HEK293 (cell line): Measurements from ENCODE around the gene DENND4B.

Experiments
- EGR2 ChIP-seq: fragments of 450-650 bp; formaldehyde crosslinking; IDR thresholded peaks from 2 replicates; pipeline ENCODE4 v1.5.1; 2016; ENCODE audit warnings: low read depth, missing biosample characterization, missing genetic modification characterization
- GLI2 ChIP-seq: fragments of 450-650 bp; formaldehyde crosslinking; IDR thresholded peaks from 2 replicates; pipeline ENCODE4; 2017; ENCODE audit warnings: missing biosample characterization, missing genetic modification characterization, low read depth, borderline replicate concordance
- SP3 ChIP-seq: fragments of 450-650 bp; formaldehyde crosslinking; IDR thresholded peaks from 2 replicates; pipeline ENCODE4 v1.5.1; 2016; ENCODE audit warnings: missing biosample characterization, missing genetic modification characterization
- TRIM28 ChIP-seq: IDR thresholded peaks from 2 replicates; pipeline ENCODE4 v1.6.1; 2011; ENCODE audit warnings: low read length, control low read depth, borderline replicate concordance
- WT1 ChIP-seq: fragments of 450-650 bp; formaldehyde crosslinking; IDR thresholded peaks from 2 replicates; pipeline ENCODE4 v1.5.1; 2016; ENCODE audit warnings: missing biosample characterization, missing genetic modification characterization
- ZBTB20 ChIP-seq: fragments of 450-650 bp; formaldehyde crosslinking; IDR thresholded peaks from 2 replicates; pipeline ENCODE4 v1.5.1; 2016; ENCODE audit warnings: missing biosample characterization, missing genetic modification characterization
- ZBTB48 ChIP-seq: fragments of 450-650 bp; formaldehyde crosslinking; IDR thresholded peaks from 2 replicates; pipeline ENCODE4 v1.5.1; 2016; ENCODE audit warnings: missing biosample characterization, missing genetic modification characterization
- ZBTB7A ChIP-seq: fragments of 450-650 bp; formaldehyde crosslinking; IDR thresholded peaks from 2 replicates; pipeline ENCODE4 v1.5.1; 2016; ENCODE audit warnings: low read depth, missing biosample characterization, missing genetic modification characterization
- ZIC2 ChIP-seq: fragments of 450-650 bp; formaldehyde crosslinking; IDR thresholded peaks from 2 replicates; pipeline ENCODE4 v1.5.1; 2016; ENCODE audit warnings: missing biosample characterization, missing genetic modification characterization
- ZNF174 ChIP-seq: fragments of 450-650 bp; formaldehyde crosslinking; IDR thresholded peaks from 2 replicates; pipeline ENCODE4 v1.5.0; 2017; ENCODE audit warnings: missing biosample characterization, mild to moderate bottlenecking, missing genetic modification characterization
- ZNF175 ChIP-seq: fragments of 450-650 bp; formaldehyde crosslinking; IDR thresholded peaks from 2 replicates; pipeline ENCODE4 v1.5.1; 2016; ENCODE audit warnings: missing biosample characterization, missing genetic modification characterization
- ZNF311 ChIP-seq: fragments of 450-650 bp; formaldehyde crosslinking; IDR thresholded peaks from 2 replicates; pipeline ENCODE4 v1.5.1; 2017; ENCODE audit warnings: missing biosample characterization, missing genetic modification characterization, borderline replicate concordance
- ZNF416 ChIP-seq: fragments of 450-650 bp; formaldehyde crosslinking; IDR thresholded peaks from 2 replicates; pipeline ENCODE4 v1.5.1; 2016; ENCODE audit warnings: missing biosample characterization, missing genetic modification characterization
- ZNF514 ChIP-seq: fragments of 450-650 bp; formaldehyde crosslinking; IDR thresholded peaks from 2 replicates; pipeline ENCODE4 v1.5.1; 2016; ENCODE audit warnings: missing biosample characterization, missing genetic modification characterization
- ZNF548 ChIP-seq: fragments of 450-650 bp; formaldehyde crosslinking; IDR thresholded peaks from 2 replicates; pipeline ENCODE4 v1.5.1; 2016; ENCODE audit warnings: missing biosample characterization, missing genetic modification characterization
- ZNF624 ChIP-seq: fragments of 450-650 bp; formaldehyde crosslinking; IDR thresholded peaks from 2 replicates; pipeline ENCODE4 v1.5.1; 2017; ENCODE audit warnings: missing biosample characterization, missing genetic modification characterization
- ZNF654 ChIP-seq: fragments of 450-650 bp; formaldehyde crosslinking; IDR thresholded peaks from 2 replicates; pipeline ENCODE4 v1.5.1; 2016; ENCODE audit warnings: low read depth, missing biosample characterization, missing genetic modification characterization
- ZNF664 ChIP-seq: fragments of 450-650 bp; formaldehyde crosslinking; IDR thresholded peaks from 2 replicates; pipeline ENCODE4 v1.5.1; 2016; ENCODE audit warnings: missing biosample characterization, missing genetic modification characterization
- ZSCAN16 ChIP-seq: fragments of 450-650 bp; formaldehyde crosslinking; IDR thresholded peaks from 2 replicates; pipeline ENCODE4 v1.5.1; 2016; ENCODE audit warnings: missing biosample characterization, missing genetic modification characterization
- TF ChIP-seq, protein P1 (sequence below): fragments of 450-650 bp; formaldehyde crosslinking; IDR thresholded peaks from 2 replicates; pipeline ENCODE4 v1.5.1; 2016; ENCODE audit warnings: missing biosample characterization, missing genetic modification characterization, borderline replicate concordance
- TF ChIP-seq, protein P2 (sequence below): fragments of 450-650 bp; formaldehyde crosslinking; IDR thresholded peaks from 2 replicates; pipeline ENCODE4 v1.5.1; 2017; ENCODE audit warnings: missing biosample characterization, missing genetic modification characterization
- TF ChIP-seq, protein P3 (sequence below): fragments of 450-650 bp; formaldehyde crosslinking; IDR thresholded peaks from 2 replicates; pipeline ENCODE4 v1.5.1; 2016; ENCODE audit warnings: missing biosample characterization, missing genetic modification characterization, borderline replicate concordance
- TF ChIP-seq, protein P4 (sequence below): fragments of 450-650 bp; formaldehyde crosslinking; IDR thresholded peaks from 2 replicates; pipeline ENCODE4 v1.5.1; 2017; ENCODE audit warnings: missing biosample characterization, missing genetic modification characterization
- TF ChIP-seq, protein P5 (sequence below): fragments of 450-650 bp; formaldehyde crosslinking; optimal IDR thresholded peaks from 2 replicates; pipeline ENCODE3; 2016; ENCODE audit warnings: missing biosample characterization, mild to moderate bottlenecking, missing genetic modification characterization

DENND4B gene

DNA sequence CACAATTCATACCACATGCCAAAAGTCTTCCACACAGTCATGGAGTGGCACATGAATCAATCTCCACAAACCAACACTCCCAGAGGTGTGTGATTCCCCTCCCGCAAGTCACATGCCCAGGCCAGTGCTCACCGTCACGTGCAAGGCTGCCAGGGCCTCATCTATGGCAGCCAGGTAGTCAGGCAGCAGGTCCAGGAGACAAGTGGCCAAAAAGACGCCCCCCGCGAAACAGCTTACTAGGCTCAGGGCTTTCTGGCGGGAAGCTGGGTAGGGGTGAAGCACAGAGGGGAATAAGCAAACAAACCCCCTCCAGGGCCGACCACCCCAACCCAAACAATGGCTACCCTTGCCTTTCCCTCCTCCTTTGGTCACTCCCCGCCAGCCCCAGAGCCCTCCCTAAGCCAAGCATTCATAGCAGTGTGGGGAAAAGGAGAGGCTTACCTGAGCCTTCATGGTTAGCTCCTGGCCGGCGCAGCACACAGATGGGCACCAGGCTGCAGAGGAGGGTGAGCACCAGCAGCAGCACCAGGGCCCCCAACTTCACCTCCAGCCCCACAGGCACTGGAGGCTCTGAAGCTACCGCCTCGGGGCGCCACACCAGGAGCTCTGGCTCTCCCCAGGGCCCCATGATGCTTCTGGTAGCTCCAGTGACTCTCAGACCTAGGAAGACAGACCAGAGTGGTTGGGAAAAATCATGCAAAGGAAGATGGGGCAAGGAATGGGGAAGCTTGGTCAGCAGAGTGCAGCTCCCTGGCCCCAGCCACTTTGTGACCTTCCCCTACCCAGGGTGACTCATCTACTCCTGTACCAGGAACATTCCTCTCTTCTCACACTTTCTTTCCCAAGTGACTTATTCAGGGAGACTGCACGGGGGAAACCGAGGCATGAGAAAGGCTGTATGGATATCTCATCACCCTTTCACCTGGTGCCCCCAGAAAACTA is 15.8 kb upstream of the DENND4B start (continued):
- TF ChIP-seq, protein P1, sequence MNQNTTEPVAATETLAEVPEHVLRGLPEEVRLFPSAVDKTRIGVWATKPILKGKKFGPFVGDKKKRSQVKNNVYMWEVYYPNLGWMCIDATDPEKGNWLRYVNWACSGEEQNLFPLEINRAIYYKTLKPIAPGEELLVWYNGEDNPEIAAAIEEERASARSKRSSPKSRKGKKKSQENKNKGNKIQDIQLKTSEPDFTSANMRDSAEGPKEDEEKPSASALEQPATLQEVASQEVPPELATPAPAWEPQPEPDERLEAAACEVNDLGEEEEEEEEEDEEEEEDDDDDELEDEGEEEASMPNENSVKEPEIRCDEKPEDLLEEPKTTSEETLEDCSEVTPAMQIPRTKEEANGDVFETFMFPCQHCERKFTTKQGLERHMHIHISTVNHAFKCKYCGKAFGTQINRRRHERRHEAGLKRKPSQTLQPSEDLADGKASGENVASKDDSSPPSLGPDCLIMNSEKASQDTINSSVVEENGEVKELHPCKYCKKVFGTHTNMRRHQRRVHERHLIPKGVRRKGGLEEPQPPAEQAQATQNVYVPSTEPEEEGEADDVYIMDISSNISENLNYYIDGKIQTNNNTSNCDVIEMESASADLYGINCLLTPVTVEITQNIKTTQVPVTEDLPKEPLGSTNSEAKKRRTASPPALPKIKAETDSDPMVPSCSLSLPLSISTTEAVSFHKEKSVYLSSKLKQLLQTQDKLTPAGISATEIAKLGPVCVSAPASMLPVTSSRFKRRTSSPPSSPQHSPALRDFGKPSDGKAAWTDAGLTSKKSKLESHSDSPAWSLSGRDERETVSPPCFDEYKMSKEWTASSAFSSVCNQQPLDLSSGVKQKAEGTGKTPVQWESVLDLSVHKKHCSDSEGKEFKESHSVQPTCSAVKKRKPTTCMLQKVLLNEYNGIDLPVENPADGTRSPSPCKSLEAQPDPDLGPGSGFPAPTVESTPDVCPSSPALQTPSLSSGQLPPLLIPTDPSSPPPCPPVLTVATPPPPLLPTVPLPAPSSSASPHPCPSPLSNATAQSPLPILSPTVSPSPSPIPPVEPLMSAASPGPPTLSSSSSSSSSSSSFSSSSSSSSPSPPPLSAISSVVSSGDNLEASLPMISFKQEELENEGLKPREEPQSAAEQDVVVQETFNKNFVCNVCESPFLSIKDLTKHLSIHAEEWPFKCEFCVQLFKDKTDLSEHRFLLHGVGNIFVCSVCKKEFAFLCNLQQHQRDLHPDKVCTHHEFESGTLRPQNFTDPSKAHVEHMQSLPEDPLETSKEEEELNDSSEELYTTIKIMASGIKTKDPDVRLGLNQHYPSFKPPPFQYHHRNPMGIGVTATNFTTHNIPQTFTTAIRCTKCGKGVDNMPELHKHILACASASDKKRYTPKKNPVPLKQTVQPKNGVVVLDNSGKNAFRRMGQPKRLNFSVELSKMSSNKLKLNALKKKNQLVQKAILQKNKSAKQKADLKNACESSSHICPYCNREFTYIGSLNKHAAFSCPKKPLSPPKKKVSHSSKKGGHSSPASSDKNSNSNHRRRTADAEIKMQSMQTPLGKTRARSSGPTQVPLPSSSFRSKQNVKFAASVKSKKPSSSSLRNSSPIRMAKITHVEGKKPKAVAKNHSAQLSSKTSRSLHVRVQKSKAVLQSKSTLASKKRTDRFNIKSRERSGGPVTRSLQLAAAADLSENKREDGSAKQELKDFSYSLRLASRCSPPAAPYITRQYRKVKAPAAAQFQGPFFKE = no peak
- TF ChIP-seq SP3 (tag by site-specific recombination) (no peak), GLI2 (tag by site-specific recombination) (no peak), TRIM28 (no peak), ZBTB48 (tag by site-specific recombination) (no peak), EGR2 (tag by site-specific recombination) (no peak), ZBTB20 (tag by site-specific recombination) (peak; percentile 47; the same call in 1 of the 2 replicates), ZNF311 (tag by site-specific recombination) (no peak), ZBTB7A (tag by site-specific recombination) (no peak), ZNF514 (tag by site-specific recombination) (no peak), WT1 (tag by site-specific recombination) (peak; percentile 54; the same call in 1 of the 2 replicates), ZSCAN16 (no peak), ZNF548 (tag by site-specific recombination) (no peak), ZNF664 (tag by site-specific recombination) (no peak), ZNF654 (no peak), ZNF175 (tag by site-specific recombination) (no peak), ZNF174 (no peak), ZNF416 (tag by site-specific recombination) (no peak), ZIC2 (tag by site-specific recombination) (peak; percentile 40; the same call in 1 of the 2 replicates), ZNF624 (tag by site-specific recombination) (no peak)
- TF ChIP-seq, protein P2, sequence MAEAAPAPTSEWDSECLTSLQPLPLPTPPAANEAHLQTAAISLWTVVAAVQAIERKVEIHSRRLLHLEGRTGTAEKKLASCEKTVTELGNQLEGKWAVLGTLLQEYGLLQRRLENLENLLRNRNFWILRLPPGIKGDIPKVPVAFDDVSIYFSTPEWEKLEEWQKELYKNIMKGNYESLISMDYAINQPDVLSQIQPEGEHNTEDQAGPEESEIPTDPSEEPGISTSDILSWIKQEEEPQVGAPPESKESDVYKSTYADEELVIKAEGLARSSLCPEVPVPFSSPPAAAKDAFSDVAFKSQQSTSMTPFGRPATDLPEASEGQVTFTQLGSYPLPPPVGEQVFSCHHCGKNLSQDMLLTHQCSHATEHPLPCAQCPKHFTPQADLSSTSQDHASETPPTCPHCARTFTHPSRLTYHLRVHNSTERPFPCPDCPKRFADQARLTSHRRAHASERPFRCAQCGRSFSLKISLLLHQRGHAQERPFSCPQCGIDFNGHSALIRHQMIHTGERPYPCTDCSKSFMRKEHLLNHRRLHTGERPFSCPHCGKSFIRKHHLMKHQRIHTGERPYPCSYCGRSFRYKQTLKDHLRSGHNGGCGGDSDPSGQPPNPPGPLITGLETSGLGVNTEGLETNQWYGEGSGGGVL (tag by site-specific recombination) = no peak
- TF ChIP-seq, protein P3, sequence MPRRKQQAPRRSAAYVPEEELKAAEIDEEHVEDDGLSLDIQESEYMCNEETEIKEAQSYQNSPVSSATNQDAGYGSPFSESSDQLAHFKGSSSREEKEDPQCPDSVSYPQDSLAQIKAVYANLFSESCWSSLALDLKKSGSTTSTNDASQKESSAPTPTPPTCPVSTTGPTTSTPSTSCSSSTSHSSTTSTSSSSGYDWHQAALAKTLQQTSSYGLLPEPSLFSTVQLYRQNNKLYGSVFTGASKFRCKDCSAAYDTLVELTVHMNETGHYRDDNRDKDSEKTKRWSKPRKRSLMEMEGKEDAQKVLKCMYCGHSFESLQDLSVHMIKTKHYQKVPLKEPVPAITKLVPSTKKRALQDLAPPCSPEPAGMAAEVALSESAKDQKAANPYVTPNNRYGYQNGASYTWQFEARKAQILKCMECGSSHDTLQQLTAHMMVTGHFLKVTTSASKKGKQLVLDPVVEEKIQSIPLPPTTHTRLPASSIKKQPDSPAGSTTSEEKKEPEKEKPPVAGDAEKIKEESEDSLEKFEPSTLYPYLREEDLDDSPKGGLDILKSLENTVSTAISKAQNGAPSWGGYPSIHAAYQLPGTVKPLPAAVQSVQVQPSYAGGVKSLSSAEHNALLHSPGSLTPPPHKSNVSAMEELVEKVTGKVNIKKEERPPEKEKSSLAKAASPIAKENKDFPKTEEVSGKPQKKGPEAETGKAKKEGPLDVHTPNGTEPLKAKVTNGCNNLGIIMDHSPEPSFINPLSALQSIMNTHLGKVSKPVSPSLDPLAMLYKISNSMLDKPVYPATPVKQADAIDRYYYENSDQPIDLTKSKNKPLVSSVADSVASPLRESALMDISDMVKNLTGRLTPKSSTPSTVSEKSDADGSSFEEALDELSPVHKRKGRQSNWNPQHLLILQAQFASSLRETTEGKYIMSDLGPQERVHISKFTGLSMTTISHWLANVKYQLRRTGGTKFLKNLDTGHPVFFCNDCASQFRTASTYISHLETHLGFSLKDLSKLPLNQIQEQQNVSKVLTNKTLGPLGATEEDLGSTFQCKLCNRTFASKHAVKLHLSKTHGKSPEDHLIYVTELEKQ (tag by site-specific recombination) = no peak
- TF ChIP-seq, protein P4, sequence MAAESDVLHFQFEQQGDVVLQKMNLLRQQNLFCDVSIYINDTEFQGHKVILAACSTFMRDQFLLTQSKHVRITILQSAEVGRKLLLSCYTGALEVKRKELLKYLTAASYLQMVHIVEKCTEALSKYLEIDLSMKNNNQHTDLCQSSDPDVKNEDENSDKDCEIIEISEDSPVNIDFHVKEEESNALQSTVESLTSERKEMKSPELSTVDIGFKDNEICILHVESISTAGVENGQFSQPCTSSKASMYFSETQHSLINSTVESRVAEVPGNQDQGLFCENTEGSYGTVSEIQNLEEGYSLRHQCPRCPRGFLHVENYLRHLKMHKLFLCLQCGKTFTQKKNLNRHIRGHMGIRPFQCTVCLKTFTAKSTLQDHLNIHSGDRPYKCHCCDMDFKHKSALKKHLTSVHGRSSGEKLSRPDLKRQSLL (tag by site-specific recombination) = no peak
- TF ChIP-seq, protein P5, sequence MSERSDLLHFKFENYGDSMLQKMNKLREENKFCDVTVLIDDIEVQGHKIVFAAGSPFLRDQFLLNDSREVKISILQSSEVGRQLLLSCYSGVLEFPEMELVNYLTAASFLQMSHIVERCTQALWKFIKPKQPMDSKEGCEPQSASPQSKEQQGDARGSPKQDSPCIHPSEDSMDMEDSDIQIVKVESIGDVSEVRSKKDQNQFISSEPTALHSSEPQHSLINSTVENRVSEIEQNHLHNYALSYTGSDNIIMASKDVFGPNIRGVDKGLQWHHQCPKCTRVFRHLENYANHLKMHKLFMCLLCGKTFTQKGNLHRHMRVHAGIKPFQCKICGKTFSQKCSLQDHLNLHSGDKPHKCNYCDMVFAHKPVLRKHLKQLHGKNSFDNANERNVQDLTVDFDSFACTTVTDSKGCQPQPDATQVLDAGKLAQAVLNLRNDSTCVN (tag by site-specific recombination) = no peak
